HG02571 (cell line): ENCODE data around the gene MRPS18A.
"Not testable (repeated sequence)": the region's sequence is repeated elsewhere in the genome, so short reads cannot be mapped to it uniquely, and the experiment has no call there.

Experiments used
- ATAC-seq: cut with Tn5 transposase; IDR thresholded peaks from one replicate; pipeline ENCODE4 v1.9.1; 2021; ENCODE audit warnings: mild to moderate bottlenecking, moderate library complexity; ENCODE audit not compliant: unreplicated experiment

MRPS18A gene

DNA sequence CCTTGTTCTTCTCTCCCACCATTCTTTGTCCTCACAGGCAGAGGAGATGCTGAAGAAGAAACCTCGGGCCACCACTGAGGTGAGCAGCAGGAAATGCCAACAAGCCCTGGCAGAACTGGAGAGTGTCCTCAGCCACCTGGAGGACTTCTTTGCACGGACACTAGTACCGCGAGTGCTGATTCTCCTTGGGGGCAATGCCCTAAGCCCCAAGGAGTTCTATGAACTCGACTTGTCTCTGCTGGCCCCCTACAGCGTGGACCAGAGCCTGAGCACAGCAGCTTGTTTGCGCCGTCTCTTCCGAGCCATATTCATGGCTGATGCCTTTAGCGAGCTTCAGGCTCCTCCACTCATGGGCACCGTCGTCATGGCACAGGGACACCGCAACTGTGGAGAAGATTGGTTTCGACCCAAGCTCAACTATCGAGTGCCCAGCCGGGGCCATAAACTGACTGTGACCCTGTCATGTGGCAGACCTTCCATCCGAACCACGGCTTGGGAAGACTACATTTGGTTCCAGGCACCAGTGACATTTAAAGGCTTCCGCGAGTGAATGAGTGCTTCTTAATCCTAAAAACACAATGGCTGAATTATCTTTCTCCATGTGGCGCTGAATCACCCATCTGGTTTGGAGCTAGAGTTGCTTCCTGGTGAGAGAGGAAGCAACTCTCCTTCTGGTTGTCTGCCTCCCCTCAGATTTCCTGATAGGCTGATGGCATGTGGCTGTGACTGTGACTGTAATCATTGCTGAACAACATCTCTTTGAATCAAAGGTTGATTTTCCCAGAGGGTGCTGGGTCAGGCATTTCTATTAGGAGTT lies 47.4 kb downstream of the MRPS18A start:
- ATAC-seq: no peak

DNA sequence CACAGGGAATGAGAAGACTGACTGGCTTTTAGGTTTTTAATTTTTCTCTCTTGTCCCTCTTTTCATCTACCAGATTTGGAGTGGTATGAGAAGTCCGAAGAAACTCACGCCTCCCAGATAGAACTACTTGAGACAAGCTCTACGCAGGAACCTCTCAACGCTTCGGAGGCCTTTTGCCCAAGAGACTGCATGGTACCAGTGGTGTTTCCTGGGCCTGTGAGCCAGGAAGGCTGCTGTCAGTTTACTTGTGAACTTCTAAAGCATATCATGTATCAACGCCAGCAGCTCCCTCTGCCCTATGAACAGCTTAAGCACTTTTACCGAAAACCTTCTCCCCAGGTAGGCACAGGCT lies 51.3 kb downstream of the MRPS18A start:
- peak; percentile 14 for ATAC-seq

DNA sequence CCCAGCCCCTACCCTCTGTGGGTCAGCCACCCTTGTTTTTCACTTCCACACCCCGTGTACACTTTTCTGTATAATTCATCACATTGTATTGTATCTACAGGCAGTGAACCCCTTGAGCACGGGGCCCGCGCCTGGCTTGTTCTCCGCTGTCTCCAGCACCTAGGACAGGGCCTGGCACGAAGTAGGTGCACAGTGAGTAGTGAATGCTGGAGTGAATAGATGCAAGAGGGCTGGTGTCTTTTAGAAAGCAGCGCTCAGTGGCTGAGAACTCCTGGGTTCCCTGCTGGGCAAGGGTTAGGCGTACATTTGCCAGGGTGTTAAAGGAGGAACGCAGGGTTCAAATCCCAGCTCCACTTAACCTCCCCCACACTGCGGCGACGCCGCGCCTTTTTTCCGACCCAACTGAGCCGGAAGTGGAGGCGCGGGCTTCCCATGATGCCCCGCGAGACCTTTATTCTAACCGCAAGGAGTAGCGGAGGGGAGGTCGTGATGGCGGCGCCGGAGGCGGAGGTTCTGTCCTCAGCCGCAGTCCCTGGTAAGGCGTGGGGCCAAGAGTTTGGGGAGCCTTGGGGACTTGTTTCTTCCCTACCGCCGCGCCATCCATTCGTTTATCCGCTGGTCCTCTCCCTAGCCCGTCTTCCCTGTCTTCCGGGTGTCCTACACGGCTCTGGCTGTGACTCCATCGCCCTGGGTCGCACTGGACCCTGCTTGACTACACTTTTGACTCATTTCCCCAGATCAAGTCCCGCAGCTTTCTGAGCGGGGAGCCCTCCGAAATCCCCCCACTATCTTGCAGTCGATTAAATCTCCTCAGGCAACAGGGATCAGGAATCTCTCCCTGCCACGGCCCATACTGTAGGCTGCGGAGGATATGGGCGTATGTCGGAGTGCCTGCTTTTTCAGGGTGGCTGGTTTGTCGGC lies 51.9 kb downstream of the MRPS18A start, which contains the start of gene MAD2L1BP:
Gene MAD2L1BP, plus strand, starts transcription at position 454 of the 921 bp plus-strand sequence. Its CDS starts 36 bp downstream, at position 490.
- peak; percentile 75 for ATAC-seq

DNA sequence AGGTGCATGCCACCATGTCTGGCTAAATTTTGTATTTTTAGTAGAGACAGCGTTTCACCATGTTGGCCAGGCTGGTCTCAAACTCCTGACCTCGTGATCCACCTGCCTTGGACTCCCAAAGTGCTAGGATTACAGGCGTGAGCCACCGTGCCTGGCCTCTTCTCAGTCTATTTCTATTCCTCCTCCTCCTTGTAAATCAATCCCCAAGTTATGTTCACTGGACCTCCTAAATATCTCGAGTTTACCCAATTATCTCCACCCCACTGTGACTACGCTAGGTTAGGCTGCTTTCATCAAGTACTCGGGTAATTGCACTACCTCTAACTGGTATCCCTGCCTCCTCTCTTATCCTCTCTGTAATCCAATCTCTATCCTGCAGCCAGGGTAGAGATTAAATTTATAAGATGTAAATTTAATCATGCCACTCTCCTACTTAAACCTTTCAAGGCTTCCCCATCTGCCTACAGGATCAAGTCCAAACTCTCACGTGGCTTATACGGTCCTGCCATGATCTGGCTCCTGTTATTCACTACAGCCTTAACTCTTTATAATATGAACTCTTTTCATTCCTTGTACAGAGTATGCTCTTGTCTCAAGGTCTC lies 52.8 kb downstream of the MRPS18A start:
- ATAC-seq: no peak

DNA sequence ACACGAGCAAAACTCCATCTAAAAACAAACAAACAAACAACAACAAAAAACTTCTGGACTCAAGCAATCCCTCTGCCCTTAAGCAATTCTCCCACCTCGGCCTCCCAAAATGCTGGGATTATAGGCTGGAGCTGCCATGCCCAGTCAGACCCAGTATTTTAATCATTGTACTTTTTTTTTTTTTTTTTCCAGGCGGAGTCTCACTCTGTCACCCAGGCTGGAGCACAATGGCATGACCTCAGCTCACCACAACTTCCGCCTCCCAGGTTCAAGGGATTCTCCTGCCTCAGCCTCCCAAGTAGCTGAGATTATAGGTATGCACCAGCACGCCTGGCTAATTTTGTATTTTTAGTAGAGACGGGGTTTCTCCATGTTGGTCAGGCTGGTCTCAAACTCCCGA lies 54.6 kb downstream of the MRPS18A start:
- ATAC-seq: not testable (repeated sequence)

DNA sequence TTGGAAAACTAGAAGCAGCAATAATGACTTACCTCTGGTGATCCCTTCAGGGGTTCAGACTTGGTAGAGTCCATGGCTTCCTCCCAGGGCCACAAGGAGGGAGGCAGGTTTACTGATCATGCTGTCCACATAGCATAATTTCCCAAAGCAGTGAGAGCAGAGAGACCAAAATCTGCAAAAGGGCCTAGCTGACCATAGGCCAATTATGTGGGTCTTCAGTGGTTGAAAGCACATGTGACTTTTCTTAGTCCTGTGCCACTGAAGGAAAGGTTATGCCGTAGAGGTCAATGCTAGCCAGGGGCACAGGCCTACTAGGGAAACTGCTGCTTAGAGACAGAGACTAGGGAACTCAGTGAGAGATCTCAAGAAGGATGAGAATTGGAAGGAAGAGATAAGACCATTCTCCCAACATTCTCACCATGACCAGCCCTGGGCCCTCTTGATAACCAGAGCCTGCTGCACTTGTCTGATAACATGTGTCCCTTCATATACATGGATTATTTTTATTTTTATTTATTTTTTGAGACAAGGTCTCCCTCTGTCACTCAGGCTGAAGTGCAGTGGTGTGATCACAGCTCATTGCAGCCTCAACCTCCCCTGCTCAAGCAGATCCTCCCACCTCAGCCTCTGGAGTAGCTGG lies 56.5 kb downstream of the MRPS18A start:
- ATAC-seq: no peak

DNA sequence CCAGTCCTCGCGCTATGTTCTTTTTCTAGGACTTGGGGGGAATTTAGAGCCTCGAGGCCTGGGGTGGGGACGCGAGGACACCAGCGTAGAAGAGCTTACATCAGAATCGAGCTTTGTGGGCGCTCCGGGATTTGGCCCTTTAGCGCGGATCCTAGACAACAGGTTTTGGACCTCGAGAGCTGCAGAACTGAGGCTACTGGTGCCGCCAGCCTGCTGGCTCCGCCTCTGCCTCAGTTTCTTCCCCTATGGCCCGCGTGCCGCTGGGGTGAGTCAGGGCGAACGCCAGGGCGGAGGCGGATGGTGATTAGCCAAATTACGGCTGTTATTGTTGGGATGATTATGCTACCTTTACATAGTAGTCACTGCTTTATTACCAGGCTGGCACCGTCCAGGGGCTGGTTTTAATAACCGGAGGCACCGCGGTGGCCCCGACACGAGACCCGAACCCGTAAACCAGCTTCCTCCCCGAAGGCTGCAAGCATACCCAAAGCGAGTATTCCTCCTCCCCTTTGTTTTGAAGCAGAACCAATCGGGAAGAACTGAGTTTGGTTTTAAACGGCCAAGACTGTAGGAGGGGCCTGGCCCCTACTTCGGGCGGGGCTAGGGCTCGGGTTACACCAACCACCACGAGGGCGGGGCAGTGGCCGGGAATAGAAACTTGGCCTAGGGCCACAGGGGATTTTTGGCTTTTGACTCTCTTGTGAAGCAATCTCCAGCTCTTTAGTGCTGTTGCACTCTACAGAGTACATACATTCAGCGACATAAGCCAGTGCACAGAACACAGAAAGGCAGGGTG lies 57.9 kb downstream of the MRPS18A start:
- peak; percentile 57 for ATAC-seq

DNA sequence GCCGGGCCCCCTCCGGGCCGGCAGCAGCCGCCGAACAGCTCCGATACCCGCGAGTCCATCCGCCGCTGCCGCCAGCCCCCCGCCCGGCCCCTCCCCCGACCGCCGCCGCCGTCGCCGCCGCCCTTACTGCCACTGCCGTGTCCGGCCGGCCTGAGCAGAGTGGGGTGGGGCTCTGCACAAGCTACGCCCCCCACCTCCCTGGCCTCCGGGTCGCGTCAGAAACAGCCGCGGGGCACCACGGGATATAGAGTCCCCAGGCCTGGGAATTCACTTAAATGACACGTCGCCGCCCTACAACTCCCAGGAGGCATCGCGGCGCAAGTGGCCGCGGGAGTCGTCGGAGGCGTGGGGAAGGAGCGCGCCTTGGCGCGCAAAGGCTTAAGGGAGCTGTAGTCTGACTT lies 58.5 kb downstream of the MRPS18A start, which contains the start of gene GTPBP2:
Gene GTPBP2, minus strand, starts transcription at position 161 of the 401 bp plus-strand sequence. Its CDS starts 102 bp downstream, at position 59.
- ATAC-seq: peak; percentile 78

DNA sequence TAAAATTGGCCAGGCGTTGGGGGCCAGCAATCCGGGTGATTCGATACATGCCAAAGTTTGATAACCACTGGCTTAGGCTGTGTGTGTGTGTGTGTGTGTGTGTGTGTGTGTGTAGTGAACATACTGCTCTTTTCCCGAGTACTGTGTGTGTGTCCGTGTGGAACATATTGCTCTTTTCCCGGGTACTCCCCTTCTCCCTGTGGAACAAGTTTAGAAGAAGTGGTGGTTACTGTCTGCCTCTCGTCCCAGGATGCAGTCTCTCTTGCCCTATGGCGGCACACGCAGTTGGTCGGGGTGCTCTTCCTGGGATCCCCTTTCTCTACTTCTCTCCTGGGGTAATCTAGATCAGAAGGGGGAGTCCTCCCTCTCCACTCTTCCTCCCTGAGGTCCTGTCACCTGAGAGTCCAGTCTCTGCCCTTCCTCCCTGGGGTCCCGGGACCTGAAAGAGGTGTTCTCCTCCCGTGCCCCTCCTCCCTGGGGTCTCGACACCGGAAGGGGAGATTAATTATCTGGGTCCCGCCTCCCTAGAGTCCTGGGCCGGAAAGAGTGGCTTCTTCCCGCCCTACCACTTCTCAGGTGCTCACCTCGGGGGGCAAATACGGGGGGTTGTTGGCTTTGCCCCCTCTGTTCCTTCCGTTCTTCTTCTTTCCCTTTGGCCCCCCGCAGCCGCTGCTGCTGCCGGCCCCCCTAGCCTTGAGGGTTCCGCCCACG lies 59.0 kb downstream of the MRPS18A start:
- peak; percentile 14 for ATAC-seq

DNA sequence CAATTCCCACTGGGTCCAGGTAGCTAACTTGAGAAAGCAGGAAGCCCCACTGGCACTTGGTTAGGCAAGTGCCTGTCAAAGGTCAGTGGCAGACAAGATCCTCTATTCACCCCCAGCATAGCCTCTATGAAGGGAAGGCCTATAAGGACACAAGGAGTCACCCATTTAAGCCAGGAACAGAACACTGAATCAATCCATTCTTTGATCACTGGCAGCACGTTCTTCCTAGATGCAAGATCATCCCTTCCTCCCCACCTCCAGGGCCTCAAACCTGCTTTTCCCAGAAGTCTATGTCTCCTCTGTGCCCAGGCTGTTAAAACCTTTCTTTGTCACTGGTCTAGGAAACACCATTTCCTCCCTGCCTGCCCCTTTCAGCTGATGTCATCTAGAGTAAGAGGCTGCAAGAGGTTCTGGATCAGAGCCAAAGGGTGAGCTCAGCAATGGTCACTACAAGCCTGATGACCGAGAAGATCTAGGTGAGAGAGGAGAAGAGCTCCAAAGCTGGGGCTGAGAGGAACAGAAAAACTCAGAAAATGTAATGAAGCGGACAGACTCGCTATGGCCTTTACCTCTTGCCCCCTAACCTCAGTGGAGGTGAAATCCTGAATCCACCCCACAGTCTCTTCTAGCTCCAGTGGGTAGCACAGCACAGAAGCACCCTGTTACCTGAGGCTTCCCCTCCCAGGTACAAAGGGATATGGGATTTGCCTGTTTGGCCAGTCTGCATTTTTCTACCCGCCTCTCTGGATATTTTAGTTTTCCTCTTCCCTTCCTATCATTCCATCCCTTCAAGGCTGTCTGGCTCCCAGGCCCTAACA lies 60.4 kb downstream of the MRPS18A start:
- ATAC-seq: no peak

DNA sequence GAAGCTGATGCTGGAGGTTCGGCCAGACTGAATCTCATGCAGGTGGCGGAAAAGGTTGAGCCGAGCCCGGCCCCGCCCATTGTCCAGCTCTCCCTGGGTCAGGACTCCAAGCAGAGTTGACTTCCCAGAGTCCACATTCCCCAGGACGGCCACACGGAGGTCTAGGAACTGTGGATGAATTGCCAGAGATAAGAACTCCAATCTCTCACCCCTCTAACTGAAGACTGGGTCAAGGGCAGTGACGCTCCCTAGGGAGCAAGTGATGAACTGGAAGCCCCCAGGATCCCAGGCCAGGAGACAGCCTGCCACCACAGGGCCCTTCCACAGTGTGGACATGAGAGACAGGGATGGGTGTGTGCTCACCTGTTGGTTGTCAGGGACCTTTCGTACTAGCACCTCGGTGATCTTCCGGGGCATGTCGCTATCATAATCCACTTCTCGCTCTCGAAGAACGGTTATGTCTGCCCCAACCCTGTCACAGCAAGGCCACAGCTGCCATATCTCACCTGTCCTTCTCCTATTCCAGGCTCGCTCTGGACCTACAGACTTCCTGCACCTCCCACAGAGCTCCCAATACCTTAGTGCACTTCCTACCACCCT lies 62.1 kb downstream of the MRPS18A start:
- ATAC-seq: no peak

DNA sequence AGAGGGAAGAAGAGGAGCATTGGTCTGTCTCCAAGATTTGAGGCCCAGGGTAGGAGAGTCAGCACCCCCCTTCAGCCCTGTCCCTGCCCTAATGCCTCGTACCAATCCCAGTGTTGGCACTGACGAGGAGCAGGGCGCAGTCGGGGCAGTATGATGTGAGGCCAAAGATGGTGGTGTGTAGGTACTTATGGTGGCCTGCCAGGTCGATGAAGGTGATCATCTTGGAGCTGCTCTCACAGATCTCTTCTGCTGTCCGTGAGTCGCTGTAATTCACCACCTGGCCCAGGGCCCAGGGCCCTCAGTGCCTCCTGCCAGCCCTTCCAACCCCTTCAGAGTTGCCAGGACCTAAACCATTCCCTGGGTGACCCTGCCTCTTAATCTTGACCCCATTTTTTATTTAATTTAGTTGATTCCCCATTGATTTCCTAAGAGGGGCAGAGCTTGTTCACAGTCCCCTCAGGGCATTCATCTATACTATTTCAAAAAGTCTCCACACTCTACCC lies 62.8 kb downstream of the MRPS18A start:
- no peak for ATAC-seq

DNA sequence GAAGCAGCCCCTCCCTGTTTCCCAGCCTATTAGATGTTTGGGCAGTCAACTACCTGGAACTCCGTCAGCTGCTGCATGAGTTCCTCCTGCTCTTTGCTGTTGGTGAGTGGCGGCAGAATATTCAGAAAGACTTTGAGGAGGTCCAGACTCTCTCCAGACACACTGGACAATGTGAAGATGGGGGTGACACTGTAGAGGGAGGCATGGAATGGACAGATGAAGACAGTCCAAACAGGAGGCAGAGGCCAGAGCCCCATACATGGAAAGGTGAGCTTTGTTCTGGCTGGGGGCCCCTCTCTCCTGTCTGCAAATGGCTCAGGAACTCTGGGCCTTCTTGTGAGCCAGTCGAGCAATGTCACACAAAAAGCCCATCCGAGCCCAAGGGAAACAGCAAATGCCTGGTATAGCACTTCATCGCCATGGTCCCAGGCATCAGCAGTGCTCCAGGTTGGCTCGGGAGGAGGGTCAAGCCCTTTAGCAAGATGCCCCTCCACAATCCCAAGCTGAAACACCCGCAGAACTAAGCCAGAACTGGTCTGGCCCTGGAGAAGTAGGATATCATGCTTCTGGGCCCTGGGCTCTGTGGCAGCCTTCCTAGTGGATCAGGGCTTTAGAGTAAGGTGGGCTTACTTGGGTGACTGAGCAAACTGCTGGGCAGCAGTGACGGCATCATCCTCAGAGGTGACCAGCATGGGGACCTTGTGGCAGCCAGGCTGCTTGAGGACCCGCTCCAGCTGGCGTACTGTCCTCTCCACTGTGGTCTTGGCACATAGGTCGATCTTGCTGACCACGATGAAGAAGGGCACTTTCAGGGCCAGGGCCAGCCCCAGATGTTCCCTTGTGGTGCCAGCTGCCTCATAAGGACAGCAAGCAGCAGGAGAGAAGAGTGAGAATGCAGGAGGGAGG lies 63.5 kb downstream of the MRPS18A start:
- ATAC-seq: no peak

DNA sequence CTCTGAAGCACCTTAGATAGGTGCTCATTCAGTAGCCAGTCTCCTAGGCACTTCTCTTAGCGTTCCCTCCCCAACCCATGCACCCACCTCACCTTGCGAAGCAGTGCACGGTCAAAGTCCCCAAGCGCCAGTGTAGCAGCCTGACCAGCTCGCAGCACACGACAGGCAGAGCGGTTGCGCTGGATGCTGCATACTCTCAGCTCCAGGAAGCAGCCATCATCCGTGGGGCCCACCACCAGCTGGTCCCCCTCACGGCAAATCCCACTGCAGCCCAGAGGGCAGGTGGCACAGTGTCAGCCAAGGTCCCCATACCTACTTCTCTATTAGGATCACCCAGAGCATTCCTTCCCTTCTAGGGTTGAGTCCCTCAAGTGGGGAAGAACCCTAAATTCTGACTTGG lies 65.0 kb downstream of the MRPS18A start:
- ATAC-seq: no peak

DNA sequence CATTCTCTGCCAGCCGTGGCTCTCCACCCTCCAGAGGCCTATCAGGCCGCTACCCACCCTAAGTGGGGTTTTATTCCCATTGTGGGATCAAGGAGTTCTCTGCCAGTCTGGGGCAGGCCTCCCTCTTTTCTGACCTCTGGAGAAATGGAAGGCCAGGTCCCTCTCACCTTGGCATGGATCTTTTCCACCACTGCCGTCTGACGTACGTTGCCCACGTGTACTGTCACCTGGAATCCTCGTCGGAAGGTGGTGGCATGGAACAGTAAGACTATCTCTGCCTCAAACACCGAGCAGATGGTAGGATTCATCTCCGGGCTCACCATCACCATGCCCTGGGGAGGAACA lies 65.8 kb downstream of the MRPS18A start:
- no peak for ATAC-seq
